CD4-positive, alpha-beta memory T cell (primary cell): ENCODE measurements around the gene CACNA1D. TPM values are rescaled to one million over a fixed set of nuclear protein-coding genes. Genes with fewer than 3 reads are reported as not detected.

Experiments
- CTCF ChIA-PET: fragments of 350-600 bp; sonication (Branson Sonifier 250); formaldehyde crosslinking; loops from one replicate; lab custom pipeline; 2021; ENCODE audit warnings: inconsistent platforms; ENCODE audit not compliant: partially characterized antibody; lab: Charles Lee
- POLR2A ChIA-PET: fragments of 350-600 bp; sonication (Branson Sonifier 250); formaldehyde crosslinking; loops from one replicate; lab custom pipeline; 2021; ENCODE audit not compliant: partially characterized antibody; lab: Charles Lee
- DNase-seq, 5 donors: peaks; one replicate each; pipeline versions ENCODE4 v3.0.0 to v3.0.0-alpha.2; 2020 to 2022; ENCODE audit warnings: mixed read lengths in 1 of 5
- H3K27ac ChIP-seq: one replicate; pipeline ENCODE4 v1.7.0; 2013; ENCODE audit warnings: low read depth, low read length
- H3K27me3 ChIP-seq: 2 replicates; pipeline ENCODE4 v1.7.0; 2013; ENCODE audit warnings: mild to moderate bottlenecking, low read length, moderate library complexity; ENCODE audit not compliant: insufficient read depth
- H3K36me3 ChIP-seq: 2 replicates; pipeline ENCODE4 v1.7.0; 2013; ENCODE audit warnings: mild to moderate bottlenecking, low read length, moderate library complexity; ENCODE audit not compliant: insufficient read depth
- H3K4me1 ChIP-seq: 2 replicates; pipeline ENCODE4 v1.7.0; 2013; ENCODE audit warnings: mild to moderate bottlenecking, low read length, moderate library complexity; ENCODE audit not compliant: insufficient read depth
- H3K4me3 ChIP-seq, 2 donors: one replicate each; pipeline ENCODE4 v1.7.0; 2013; ENCODE audit warnings: low read length in 2 of 2, mild to moderate bottlenecking in 1 of 2
- H3K9me3 ChIP-seq, 2 donors: one replicate each; pipeline ENCODE4 v1.7.0; 2013; ENCODE audit warnings: low read length in 2 of 2, control low read depth in 1 of 2; ENCODE audit not compliant: control insufficient read depth in 1 of 2
- H3K27ac Mint-ChIP-seq, 7 donors: one replicate each; pipeline ENCODE4 v1.8.0; 2020 to 2021; ENCODE audit warnings: mixed read lengths in 7 of 7, mild to moderate bottlenecking in 6 of 7, inconsistent platforms in 3 of 7, moderate library complexity in 3 of 7
- H3K27me3 Mint-ChIP-seq, 2 donors: one replicate each; pipeline ENCODE4 v1.8.0; 2020 to 2021; ENCODE audit warnings: mixed read lengths in 2 of 2
- H3K36me3 Mint-ChIP-seq, 2 donors: one replicate each; pipeline ENCODE4 v1.8.0; 2020 to 2021; ENCODE audit warnings: mixed read lengths in 2 of 2, inconsistent platforms in 1 of 2, mild to moderate bottlenecking in 1 of 2
- H3K4me1 Mint-ChIP-seq, 4 donors: one replicate each; pipeline ENCODE4 v1.8.0; 2020 to 2021; ENCODE audit warnings: mixed read lengths in 4 of 4, mild to moderate bottlenecking in 1 of 4
- H3K4me3 Mint-ChIP-seq, 8 donors: one replicate each; pipeline ENCODE4 v1.8.0; 2020 to 2021; ENCODE audit warnings: mixed read lengths in 8 of 8, mild to moderate bottlenecking in 7 of 8, moderate library complexity in 6 of 8, inconsistent platforms in 3 of 8
- H3K9me3 Mint-ChIP-seq, 8 donors: one replicate each; pipeline ENCODE4 v1.8.0; 2020 to 2021; ENCODE audit warnings: mixed read lengths in 8 of 8, mild to moderate bottlenecking in 5 of 8, inconsistent platforms in 3 of 8, moderate library complexity in 1 of 8
- intact Hi-C: fragments of 100-400 bp; cut with micrococcal nuclease; formaldehyde crosslinking; loops from one replicate; pipeline ENCODE4 v1.15.1; 2023
- polyA plus RNA-seq, 2 donors: library from polyadenylated mRNA; unstranded; fragments of 300-500 nt; fragmentation: Illumina TruSeq; gene quantifications; one replicate each; pipeline ENCODE4 v1.2.3, GENCODE V29; 2021
- total RNA-seq, 2 experiments: library from RNA; stranded (reverse); gene quantifications; one replicate each; pipeline ENCODE4 v1.2.3, GENCODE V29; 2021

The CACNA1D gene
- total and polyA plus RNA-seq, 4 experiments from 2014 or later: 0.06 TPM; not detected in 3

DNA sequence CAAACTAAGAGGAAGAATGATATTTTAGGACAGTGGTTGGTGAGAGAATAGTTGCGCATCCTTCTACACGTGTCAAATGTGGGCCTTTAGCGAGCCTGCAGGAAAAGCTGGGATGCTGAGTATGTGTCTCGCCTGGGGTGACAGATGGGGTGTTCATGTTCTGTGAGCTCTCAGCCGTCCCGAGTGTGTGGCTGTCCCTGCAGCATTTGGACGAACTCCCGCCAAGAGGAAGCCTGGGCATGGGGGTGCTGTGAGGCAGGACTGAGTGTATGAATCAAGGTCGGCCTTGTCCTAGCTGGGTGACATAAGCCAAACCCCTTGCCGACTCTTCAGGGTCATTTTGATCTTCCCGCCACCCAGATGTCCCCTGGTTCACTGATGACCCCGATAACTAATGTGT is 94.8 kb downstream of the CACNA1D start:
- Mint-ChIP-seq H3K4me1 (no peaks in the 10 kb centered on the region), H3K27me3 (peaks cover 5 to 17% of the 10 kb centered on the region in 2 donors), H3K27ac (no peak overlapping the region), H3K9me3 (peaks cover 0 to 5% (median 0%) of the 10 kb centered on the region in 8 donors), H3K36me3 (no peaks in the 10 kb centered on the region), H3K4me3 (no peak overlapping the region)
- intact Hi-C loops: no loop called here
- Histone ChIP-seq H3K27me3 (no peaks in the 10 kb centered on the region), H3K27ac (no peak overlapping the region), H3K4me1 (no peaks in the 10 kb centered on the region), H3K9me3 (no peaks in the 10 kb centered on the region), H3K4me3 (no peak overlapping the region), H3K36me3 (no peaks in the 10 kb centered on the region)
- ChIA-PET CTCF (interaction anchor here (1.4 kb wide), 1 partner anchor 8 kb away, joined by 3 read pairs; no protein-coding TSS in a partner anchor), POLR2A (no interaction called here)
- no peak for DNase-seq

DNA sequence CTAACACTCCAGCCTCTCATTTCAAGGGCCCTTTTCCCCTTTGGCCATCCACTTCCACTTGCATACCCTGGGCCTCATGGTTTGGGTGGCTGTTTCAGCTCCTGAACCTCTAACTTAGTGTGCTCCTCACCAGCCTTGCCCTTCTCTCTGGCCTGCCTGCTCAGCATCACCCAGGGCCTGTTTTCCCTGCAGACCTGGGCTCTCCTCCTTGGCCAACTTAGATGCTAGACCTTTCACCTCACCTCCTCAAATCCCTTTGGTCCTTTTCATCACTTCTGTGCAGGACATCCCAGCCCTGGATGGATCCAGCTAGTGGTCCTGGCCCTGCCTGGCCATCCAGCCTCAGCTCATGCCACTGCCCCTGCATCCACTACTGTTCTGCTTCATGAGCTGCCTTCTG is 95.4 kb downstream of the CACNA1D start:
- Histone ChIP-seq H3K36me3 (no peaks in the 10 kb centered on the region), H3K4me1 (no peaks in the 10 kb centered on the region), H3K27ac (no peak overlapping the region), H3K9me3 (no peaks in the 10 kb centered on the region), H3K27me3 (no peaks in the 10 kb centered on the region), H3K4me3 (no peak overlapping the region)
- H3K4me3 Mint-ChIP-seq: no peak overlapping the region
- H3K36me3 Mint-ChIP-seq: no peaks in the 10 kb centered on the region
- no peak overlapping the region for H3K27ac Mint-ChIP-seq
- peaks cover 5 to 17% of the 10 kb centered on the region in 2 donors for H3K27me3 Mint-ChIP-seq
- H3K4me1 Mint-ChIP-seq: no peaks in the 10 kb centered on the region
- POLR2A ChIA-PET: no interaction called here
- peaks cover 0 to 3% (median 0%) of the 10 kb centered on the region in 8 donors for H3K9me3 Mint-ChIP-seq
- no peak for DNase-seq
- intact Hi-C loops: no loop called here
- CTCF ChIA-PET: interaction anchor here (1.4 kb wide), 1 partner anchor 9 kb away, joined by 3 read pairs; no protein-coding TSS in a partner anchor

DNA sequence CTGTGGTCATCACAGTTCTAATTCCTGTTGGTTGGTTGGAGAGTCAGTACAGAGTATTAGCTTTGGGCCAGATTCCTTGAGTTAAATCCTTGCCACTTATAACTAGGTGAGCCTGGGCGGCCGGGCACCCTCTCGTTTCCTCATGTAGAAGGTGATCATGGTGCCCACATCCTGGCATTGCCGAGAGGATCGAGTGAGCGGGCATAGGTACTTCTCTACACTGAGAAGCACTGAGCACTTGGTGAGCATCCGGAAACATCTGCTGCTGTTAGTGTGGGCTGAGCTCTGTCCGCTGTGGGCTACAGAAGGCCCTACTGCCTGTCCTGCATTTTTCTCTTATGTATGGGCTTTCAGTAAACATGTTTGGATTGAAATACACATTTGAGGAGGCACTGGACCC is 96.2 kb downstream of the CACNA1D start:
- H3K9me3 ChIP-seq: no peaks in the 10 kb centered on the region
- no peaks in the 10 kb centered on the region for H3K4me1 Mint-ChIP-seq
- peaks cover 0 to 3% (median 0%) of the 10 kb centered on the region in 8 donors for H3K9me3 Mint-ChIP-seq
- ChIA-PET POLR2A (no interaction called here), CTCF (interaction anchor here (1.4 kb wide), 1 partner anchor 9 kb away, joined by 3 read pairs; no protein-coding TSS in a partner anchor)
- H3K4me3 ChIP-seq: no peak overlapping the region
- no peaks in the 10 kb centered on the region for H3K36me3 ChIP-seq
- H3K27me3 Mint-ChIP-seq: peaks cover 5 to 18% of the 10 kb centered on the region in 2 donors
- intact Hi-C loops: no loop called here
- no peaks in the 10 kb centered on the region for H3K4me1 ChIP-seq
- no peak overlapping the region for H3K4me3 Mint-ChIP-seq
- H3K27ac Mint-ChIP-seq: no peak overlapping the region
- DNase-seq: no peak
- no peak overlapping the region for H3K27ac ChIP-seq
- no peaks in the 10 kb centered on the region for H3K27me3 ChIP-seq
- no peaks in the 10 kb centered on the region for H3K36me3 Mint-ChIP-seq

DNA sequence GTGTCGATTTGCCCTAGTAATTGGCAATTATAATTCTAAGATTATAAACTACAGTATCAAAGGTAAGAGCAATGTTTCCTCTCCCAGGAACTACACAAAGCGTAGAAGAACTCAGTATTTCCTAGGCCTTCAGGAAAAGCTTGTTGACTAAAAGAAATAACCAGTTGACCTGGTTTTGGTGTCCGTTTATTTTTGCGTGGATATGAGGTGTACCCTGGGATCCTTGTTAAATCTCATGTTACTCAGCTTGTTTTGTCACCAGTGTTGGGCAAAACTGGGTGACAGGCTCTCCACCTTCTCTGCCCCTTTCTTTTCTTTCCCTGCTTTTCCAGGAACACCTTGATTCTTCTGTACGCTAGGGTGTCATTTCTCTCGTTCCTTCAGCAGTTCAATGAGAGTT is 97.2 kb downstream of the CACNA1D start:
- CTCF ChIA-PET: no interaction called here
- no peaks in the 10 kb centered on the region for H3K27me3 ChIP-seq
- no peak overlapping the region for H3K4me3 ChIP-seq
- intact Hi-C loops: no loop called here
- H3K9me3 ChIP-seq: no peaks in the 10 kb centered on the region
- POLR2A ChIA-PET: no interaction called here
- no peak for DNase-seq
- H3K27me3 Mint-ChIP-seq: peaks cover 6 to 17% of the 10 kb centered on the region in 2 donors
- H3K27ac Mint-ChIP-seq: no peak overlapping the region
- H3K27ac ChIP-seq: no peak overlapping the region
- H3K36me3 ChIP-seq: no peaks in the 10 kb centered on the region
- no peak overlapping the region for H3K4me3 Mint-ChIP-seq
- H3K4me1 Mint-ChIP-seq: no peaks in the 10 kb centered on the region
- H3K9me3 Mint-ChIP-seq: peaks cover 0 to 3% (median 0%) of the 10 kb centered on the region in 8 donors
- H3K36me3 Mint-ChIP-seq: no peaks in the 10 kb centered on the region
- no peaks in the 10 kb centered on the region for H3K4me1 ChIP-seq

DNA sequence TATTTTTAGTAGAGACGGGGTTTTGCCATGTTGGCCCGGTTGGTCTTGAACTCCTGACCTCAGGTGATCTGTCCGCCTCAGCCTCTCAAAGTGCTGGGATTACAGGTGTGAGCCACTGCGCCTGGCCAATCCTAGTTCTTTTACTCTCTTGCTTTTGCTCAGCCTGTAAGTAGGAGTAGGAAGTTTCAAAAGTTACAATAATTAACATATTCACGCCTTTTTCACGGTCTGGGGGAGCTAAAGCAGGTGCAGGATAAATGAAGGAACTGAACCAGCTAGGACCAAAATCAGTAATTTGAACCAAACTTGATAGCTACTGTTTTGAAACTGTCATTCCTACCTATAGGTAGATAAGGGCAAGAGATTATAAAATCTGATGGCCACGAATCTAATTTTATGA is 98.5 kb downstream of the CACNA1D start:
- Histone ChIP-seq H3K27me3 (no peaks in the 10 kb centered on the region), H3K36me3 (no peaks in the 10 kb centered on the region), H3K4me1 (peaks cover 3% of the 10 kb centered on the region), H3K27ac (no peak overlapping the region), H3K4me3 (no peak overlapping the region), H3K9me3 (no peaks in the 10 kb centered on the region)
- Mint-ChIP-seq H3K4me1 (peaks cover 0 to 1% (median 0%) of the 10 kb centered on the region in 4 donors), H3K4me3 (no peak overlapping the region), H3K36me3 (no peaks in the 10 kb centered on the region), H3K27me3 (peaks cover 6 to 17% of the 10 kb centered on the region in 2 donors), H3K27ac (no peak overlapping the region), H3K9me3 (peaks cover 0 to 3% (median 0%) of the 10 kb centered on the region in 8 donors)
- no peak for DNase-seq
- POLR2A ChIA-PET: no interaction called here
- CTCF ChIA-PET: interaction anchor here (0.6 kb wide), 1 partner anchor 326 kb away, joined by 4 read pairs; no protein-coding TSS in a partner anchor
- intact Hi-C loops: no loop called here

DNA sequence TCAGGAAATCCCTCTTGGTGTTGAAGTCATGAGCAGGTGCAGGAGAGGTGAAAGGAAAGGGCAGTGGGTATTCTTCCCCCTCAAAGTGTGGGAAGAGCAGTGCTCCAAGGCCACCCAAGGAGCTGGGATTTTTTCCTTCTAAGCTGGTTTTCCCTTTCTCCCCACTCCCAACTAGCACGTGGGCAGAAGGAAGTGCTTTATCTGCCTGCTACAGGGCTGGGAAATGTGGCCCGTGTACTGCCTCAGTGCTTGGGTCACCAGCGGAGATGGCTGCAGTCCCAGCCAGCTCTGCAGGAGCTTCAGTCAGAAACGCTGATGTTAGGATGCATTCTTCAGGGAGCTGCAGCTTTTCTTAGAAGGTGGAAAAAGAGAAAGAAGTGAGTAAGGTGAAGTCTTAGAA is 99.2 kb downstream of the CACNA1D start:
- DNase-seq: no peak
- Mint-ChIP-seq H3K9me3 (peaks cover 0 to 3% (median 0%) of the 10 kb centered on the region in 8 donors), H3K4me3 (no peak overlapping the region), H3K27me3 (peaks cover 4 to 12% of the 10 kb centered on the region in 2 donors), H3K36me3 (no peaks in the 10 kb centered on the region), H3K27ac (no peak overlapping the region), H3K4me1 (peaks cover 0 to 2% (median 0%) of the 10 kb centered on the region in 4 donors)
- Histone ChIP-seq H3K4me3 (no peak overlapping the region), H3K27ac (no peak overlapping the region), H3K27me3 (no peaks in the 10 kb centered on the region), H3K4me1 (peaks cover 4% of the 10 kb centered on the region), H3K9me3 (no peaks in the 10 kb centered on the region), H3K36me3 (no peaks in the 10 kb centered on the region)
- POLR2A ChIA-PET: no interaction called here
- intact Hi-C loops: no loop called here
- CTCF ChIA-PET: no interaction called here

DNA sequence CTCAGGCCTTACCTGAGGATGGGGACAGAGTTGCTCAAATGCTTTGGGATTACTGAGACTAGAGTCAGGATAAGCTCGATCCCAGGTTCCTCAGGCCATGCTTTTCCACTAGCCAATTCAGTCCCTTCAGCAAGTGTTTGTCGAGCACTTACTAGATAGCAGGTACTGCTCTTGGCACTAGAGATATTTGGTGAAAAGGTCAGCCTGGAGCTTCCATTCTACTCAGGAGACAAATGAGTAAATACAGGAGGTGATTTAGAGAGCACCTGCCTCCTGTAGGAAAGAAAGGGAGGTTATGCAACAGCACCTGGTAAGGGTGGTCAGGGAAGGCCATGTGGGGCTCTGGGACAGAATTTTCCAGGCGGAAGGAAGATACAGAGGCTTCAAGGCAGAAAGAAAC is 99.9 kb downstream of the CACNA1D start:
- H3K27me3 ChIP-seq: no peaks in the 10 kb centered on the region
- H3K4me1 ChIP-seq: peaks cover 4% of the 10 kb centered on the region
- H3K9me3 ChIP-seq: no peaks in the 10 kb centered on the region
- no peak overlapping the region for H3K27ac ChIP-seq
- intact Hi-C loops: no loop called here
- ChIA-PET CTCF (no interaction called here), POLR2A (no interaction called here)
- H3K4me3 Mint-ChIP-seq: no peak overlapping the region
- H3K27ac Mint-ChIP-seq: no peak overlapping the region
- H3K9me3 Mint-ChIP-seq: peaks cover 0 to 3% (median 0%) of the 10 kb centered on the region in 8 donors
- H3K36me3 Mint-ChIP-seq: no peaks in the 10 kb centered on the region
- no peak for DNase-seq
- peaks cover 0 to 2% (median 0%) of the 10 kb centered on the region in 4 donors for H3K4me1 Mint-ChIP-seq
- H3K36me3 ChIP-seq: no peaks in the 10 kb centered on the region
- no peak overlapping the region for H3K4me3 ChIP-seq
- H3K27me3 Mint-ChIP-seq: peaks cover 4 to 12% of the 10 kb centered on the region in 2 donors
